Ureter (tissue), 1 donor: Measurements from ENCODE around the gene ATP9A. TPM values are rescaled to one million over a fixed set of nuclear protein-coding genes. Genes with fewer than 3 reads are reported as not detected.
A peak's percentile ranks its signal among the peaks of the same experiment; 100 is the strongest.
"Not testable (repeated sequence)": the region's sequence is repeated elsewhere in the genome, so short reads cannot be mapped to it uniquely, and the experiment has no call there.

ENCODE experiments used
- DNase-seq: peaks from one replicate; pipeline ENCODE4 v3.0.0-alpha.2; 2020; ENCODE audit warnings: low spot score
- total RNA-seq: library from RNA; stranded (reverse); gene quantifications from one replicate; pipeline ENCODE4 v1.2.4, GENCODE V29; 2023
- donor health status: DM: yes; HTN: yes; CAD: no.

Gene ATP9A
- total RNA-seq, 1 donor from 2014 or later: 64.5 TPM

DNA sequence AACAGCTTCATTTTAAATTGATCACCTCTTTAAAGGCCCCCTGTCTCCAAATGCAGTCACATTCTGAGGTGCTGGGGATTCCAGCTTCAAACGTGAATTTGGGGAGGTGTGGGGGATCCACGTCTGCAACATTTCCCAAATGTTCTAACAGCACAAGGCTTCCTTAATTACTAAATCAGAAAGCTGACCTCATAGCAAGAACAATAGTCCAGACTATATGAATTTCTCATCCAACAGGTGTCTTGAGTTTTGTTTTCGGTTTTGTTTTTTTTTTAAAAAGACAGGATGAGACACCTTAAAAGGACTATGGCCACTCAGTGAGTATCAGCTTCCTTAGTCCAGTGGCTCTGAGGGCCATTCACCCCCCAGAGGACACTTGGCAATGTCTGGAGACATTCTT, 11.5 kb downstream of the ATP9A start:
- DNase-seq: no peak

DNA sequence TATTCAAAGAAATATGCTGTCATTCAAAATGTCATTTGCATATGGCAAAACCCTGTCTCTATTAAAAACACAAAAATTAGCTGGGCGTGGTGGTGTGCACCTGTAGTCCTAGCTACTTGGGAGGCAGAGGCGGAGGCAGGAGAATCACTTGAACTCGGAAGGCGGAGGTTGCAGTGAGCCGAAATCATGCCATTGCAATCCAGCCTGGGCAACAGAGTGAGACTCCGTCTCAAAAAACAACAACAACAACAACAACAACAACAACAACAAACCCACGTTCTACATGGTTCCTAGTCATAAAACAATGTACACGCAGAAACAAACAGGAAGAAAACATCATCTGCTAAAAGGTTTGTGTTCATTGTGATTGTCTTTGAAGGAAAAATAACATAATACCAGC, 15.0 kb downstream of the ATP9A start:
- DNase-seq: not testable (repeated sequence)

DNA sequence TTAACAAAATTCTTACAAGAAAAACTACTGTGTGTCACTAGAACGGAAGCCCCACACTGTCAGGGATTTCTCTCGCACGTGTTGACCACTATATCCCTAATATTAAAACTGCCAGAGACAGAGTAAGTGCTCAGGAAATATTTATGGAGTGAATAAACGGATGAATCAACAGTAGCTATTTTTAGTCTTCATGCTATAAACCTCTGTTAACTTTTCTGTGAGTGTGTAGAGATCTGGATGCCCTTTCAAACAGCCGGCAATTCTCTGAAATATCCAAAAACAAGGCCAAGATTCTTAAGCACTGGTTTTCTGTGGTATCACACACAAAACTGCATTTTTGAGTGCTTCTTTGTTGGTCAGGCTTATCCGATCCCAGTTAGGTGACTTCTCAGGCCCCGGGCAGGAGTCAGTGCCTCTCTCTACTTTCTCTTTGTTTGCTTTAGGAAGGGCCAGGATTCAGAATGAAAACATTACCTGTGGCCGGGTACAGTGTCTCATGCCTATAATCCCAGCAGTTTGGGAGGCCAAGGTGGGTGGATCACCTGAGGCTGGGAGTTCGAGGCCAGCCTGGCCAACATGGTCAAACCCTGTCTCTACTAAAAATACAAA, 15.7 kb downstream of the ATP9A start:
- DNase-seq: no peak

DNA sequence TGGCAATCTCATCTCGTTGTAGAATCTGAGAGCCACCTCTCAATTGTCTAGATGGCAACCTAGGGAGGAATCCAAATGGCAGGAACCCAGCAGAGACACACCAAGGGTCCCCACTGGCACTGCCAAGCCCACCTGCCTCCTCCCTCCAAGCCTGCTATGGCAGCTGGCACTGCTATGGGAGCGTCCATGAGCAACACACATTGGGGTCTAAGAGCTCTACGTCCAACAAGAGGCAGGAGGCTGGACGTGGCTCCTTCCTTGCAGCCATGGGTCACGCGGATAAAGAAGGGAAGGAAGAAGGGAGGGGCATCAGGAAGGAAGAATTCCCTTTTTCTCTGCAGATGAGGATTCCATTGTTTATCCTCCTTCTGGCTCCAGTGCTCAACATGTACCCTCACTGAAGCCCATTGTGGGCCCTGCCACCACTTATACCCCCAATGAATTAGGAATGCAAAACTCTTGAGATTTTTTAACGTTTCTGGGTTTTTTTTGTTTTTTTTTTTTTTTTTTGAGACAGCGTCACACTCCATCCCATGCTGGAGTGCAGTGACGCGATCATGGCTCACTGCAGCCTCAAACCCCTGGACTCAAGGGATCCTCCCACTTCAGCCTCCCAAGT, 17.3 kb downstream of the ATP9A start:
- no peak for DNase-seq

DNA sequence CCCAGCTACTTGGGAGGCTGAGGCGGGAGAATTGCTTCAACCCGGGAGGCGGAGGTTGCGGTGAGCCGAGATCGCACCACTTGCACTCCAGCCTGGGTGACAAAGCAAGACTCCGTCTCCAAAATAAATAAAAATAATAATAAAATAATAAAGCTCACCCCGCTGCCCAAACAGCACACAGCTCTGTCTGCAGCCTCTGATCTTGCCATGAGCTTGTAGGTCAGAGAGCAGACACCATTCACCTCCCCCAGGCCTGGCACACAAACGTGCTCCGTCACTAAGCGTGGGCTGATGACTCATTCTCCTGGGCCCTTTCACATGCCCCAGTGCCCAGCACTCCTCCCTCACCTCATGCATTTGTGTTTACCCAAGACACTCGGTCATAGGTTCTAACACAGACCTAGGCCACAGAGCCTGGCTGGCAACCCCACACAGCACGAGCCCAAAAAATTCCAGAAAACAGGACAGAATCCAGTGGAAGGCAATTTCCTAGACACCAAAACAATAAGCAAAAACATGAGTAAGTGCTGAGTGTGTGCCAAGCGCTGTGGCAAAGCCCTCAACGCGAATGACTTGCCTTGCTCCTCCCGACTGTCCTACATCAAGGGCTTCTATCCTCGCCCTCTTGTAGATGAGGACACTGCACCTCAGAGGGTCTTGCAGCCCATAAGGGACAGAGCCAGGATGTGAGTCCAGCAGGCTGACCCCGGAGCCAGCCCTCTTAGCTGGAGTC, 18.0 kb downstream of the ATP9A start:
- peak; percentile 89 for DNase-seq

DNA sequence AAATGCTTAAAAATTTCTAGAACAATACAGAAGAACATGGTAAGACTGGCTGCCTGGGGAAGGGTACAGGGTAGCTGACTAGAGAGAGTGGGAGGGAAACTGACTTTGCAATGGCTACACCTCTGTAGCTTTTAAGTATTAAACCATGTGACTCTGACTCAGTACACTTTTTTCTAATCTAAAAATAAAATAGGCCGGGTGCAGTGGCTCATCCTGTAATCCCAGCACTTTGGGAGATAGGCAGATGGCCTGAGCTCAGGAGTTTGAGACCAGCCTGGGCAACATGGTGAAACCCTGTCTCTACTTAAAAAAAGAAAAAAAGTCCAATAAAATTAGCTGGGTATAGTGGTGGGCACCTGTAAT, 18.5 kb downstream of the ATP9A start:
- no peak for DNase-seq

DNA sequence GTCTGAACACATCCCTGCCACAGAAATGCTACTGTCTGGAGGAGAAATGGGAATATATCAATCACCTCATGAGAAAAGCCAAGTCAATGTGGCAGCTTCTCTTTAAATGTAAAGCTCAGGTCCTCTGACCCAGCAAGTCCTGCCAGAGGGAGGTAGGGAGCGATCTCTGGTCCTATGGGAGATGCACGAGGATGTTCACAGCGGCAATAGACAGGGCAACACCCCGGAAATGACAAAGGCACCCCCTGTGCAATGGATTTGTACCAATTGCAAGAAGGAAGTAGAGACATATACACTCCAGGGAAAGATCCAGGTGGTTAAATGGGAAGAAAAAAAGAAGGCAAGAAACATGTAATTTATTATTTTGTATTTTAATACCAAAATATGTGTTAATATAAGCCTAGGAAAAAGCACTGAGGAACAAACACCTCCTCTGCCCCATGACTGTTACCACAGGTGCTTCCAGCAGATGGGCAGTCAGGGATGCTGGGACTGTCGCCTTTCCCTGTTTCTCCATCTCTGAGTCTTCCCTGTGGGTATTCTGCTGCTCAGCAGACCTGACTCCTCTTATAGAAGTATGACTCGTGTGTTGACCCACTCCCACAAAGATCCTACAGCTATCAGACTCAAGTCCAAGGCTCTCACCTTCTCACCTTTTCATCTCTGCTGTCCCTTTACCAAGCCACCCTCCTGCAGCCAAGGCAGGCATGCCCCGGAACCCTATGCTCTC, 20.8 kb downstream of the ATP9A start:
- no peak for DNase-seq

DNA sequence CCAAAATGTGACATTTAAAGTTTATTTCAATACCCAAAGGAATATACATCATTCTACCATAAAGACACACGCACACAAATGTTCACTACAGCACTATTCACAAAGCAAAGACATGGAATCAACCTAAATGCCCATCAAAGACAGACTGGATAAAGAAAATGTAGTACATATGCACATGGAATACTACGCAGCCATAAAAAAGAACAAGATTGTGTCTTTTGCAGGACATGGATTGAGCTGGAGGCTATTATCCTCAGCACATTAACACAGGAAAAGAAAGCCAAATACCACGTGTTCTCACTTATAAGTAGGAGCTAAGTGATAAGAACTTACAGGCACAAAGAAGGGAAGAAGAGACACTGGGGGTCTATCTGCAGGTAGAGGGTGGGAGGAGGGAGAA, 22.4 kb downstream of the ATP9A start:
- no peak for DNase-seq

DNA sequence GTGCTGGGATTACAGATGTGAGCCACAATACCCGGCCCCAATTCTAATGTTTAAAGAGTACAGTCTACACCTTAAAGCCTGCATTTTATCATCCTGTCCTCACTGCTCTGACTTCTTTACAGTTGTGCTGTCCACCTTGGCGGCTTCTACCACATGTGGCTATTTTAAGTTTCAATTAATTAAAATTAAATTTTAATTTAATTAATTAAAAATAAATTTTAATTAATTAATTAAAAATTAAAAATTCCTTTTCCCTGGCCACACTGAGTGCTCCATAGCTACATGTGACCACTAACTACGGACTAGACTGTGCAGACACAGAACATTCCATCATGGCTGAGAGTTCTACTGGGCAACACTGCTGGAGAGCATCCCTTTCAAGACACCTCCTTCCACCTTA, 27.4 kb downstream of the ATP9A start:
- no peak for DNase-seq

DNA sequence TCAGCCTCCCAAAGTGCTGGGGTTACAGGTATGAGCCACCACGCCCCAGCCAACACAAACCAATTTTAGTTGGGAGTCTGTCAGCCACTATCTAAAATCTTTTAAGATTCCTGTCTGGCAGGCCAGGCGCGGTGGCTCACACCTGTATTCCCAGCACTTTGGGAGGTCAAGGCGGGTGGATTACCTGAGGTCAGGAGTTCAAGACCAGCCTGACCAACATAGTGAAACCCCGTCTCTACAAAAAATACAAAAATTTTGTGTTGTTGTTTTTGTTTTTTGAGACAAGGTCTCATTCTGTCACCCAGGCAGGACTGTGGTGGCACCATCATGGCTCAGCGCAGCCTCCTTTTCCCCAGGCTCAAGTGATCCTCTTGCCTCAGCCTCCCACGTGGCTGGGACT, 27.9 kb downstream of the ATP9A start:
- not testable (repeated sequence) for DNase-seq

DNA sequence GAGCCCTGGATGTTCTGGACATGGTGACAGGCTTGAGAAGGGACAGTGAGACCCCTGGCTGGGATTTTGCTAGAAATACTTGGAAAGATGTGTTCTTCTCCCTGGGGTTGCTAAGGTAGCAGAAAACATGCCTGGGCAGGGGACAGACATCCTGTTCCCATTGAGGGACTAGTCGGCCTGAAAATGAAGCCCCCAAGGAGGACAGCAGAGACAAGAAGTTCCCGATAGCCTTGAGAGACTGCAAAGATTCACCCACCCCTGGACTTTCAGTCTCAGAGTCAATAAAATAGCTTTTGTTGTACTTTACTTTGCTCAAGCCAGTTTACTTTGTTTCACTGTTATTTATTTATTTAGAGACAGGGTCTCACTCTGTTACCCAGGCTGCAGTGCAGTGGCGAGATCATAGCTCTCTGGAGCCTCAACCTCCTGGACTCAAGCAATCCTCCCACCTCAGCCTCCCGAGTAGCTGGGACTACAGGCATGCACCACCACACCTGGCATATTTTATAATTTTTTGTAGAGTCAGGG, 28.4 kb downstream of the ATP9A start:
- DNase-seq: no peak

DNA sequence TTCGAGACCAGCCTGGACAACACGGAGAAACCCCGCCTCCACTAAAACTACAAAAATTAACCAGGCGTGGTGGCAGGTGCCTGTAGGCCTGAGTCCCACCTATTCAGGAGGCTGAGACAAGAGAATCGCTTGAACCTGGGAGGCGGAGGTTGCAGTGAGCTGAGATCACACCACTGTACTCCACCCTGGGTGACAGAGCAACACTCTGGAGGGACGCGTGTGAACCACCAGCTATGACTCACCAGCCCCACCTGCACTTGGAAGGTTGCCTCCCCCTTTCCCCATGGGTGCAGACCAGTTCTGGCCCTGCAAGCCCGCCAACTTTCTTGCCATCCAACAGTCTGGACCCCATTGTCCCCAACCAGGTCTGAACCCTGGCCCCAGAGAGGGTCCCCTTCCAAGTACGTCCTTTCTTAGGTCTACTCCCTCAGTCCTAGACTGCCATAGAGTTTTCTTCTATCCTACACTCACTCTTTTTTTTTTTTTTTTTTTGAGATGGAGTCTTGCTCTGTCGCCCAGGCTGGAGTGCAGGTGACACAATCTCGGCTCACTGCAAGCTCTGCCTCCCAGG, 29.2 kb downstream of the ATP9A start:
- peak; percentile 52 for DNase-seq

DNA sequence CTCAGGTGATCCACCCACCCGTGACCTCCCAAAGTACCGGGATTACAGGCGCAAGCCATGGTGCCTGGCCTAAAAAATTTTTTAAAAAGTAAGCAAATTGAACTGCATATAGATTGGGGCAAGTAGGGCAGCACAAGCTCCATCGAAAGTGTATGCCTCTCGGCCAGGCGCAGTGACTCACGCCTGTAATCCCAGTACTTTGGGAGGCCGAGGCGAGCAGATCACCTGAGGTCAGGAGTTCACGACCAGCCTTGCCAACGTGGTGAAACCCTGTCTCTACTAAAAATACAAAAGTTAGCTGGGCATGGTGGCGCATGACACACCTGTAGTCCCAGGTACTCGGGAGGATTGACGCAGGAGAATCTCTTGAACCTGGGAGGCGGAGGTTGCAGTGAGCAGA, 29.9 kb downstream of the ATP9A start:
- not testable (repeated sequence) for DNase-seq

DNA sequence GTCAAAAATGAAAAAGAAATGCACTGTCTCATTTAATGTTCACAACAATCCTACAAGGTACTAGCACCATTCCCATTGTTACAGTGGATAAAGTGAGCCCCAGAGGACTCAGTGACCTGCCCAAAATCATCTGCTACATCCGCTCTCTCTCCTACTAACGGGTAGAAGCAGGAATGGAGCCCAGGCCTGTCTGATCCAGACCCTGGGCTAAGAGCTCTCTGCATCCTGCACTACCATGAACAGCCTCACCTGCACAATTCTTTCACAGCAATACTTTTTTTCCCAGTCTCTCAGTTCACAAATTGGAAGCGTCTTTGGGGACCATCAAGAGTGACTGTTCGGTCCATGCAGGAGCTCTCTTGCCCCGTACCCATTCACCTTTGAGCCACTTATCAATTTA, 31.2 kb downstream of the ATP9A start:
- no peak for DNase-seq

DNA sequence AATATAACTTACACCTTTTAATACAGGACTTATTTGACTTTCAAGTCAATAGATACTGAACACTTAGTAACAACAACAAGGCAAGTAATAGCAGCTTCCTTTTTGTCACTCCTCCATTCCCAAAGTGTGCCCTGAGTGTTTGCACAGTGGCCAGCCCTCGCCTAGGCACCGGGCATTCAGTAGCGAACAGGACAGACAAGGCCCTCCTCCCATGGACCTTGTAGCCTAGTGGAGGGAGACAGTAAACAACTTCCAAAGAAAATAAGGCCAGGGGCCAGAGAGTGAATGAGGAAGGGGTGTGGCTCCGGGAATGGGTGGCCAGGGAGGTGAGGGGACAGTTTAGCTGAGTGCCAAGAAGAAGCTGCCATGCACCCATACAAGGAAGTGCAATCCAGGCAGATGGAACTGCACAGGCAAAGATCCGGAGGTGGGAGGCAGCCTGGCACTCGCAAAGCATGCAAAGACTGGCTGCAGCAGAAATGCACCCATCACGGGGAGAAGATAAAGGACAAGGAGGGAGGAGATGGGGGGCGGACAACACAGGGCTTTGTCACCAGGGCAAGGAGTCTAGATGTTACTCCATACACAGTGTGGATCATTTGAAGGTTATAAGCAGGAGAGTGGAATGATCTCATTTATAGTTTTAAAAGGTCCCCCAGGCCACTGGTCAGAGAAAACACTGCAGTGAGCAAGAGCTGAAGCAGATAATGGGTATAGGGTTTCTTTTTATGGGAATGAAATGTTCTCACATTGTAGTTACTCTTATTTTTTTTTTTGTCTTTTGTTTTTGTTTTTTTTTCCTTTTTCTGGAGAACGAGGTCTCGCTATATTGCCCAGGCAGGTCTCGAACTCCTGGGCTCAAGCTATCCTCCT, 32.2 kb downstream of the ATP9A start:
- no peak for DNase-seq

DNA sequence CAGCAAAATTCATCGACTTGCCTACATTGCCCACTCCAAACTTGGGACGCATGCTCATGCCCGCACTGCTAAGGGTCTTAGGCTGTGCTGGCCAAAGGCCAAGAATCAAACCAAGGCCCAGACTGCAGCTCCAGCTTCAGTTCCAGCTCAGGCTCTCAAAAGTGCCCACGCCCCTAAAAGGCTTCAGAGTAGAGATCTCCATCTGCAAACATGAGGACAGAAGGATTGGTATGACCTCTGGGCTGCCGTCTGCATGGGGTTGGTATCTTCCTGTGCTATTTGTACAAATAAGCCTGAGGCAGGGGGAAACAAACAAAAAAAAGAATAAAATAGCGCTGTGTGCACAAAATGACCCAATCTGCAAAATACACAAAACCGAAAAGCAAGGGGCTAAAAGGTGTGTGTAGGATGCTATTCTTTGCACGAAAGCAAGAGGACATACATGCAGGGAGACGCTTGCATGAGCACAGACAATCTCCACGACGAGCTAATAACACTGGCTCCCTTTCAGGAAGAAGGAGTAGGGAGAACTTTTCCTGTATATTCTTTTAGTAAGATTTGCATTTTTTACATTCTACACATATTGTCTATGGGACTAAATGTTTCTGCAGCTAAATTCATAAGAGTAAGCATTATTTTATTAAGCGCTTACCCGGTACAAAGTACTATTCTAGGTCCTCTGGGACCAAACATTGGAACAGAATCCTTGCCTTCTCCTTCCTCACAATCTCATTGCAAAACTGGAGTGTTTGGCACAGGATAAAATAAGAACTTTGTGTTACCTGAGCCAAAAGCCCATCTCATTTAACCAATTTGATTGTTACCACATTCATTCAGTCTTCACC, 33.1 kb downstream of the ATP9A start:
- DNase-seq: no peak

DNA sequence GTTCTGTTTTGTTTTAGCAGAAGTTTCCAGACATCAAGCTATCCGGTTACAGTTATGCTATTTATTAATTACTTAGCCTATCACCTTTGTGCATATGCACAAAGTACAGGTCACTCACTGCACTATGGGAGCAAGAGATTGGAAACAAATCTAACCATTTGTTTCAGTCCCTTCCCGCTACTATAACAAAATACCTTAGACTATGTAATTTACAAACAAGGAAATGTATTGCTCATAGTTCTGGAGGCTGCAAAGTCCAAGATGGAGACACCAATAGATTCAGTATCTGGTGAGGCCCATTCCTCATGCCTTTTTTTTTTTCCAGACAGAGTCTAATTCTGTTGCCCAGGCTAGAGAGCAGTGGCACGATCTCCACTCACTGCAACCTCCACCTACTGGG, 35.1 kb downstream of the ATP9A start:
- no peak for DNase-seq

DNA sequence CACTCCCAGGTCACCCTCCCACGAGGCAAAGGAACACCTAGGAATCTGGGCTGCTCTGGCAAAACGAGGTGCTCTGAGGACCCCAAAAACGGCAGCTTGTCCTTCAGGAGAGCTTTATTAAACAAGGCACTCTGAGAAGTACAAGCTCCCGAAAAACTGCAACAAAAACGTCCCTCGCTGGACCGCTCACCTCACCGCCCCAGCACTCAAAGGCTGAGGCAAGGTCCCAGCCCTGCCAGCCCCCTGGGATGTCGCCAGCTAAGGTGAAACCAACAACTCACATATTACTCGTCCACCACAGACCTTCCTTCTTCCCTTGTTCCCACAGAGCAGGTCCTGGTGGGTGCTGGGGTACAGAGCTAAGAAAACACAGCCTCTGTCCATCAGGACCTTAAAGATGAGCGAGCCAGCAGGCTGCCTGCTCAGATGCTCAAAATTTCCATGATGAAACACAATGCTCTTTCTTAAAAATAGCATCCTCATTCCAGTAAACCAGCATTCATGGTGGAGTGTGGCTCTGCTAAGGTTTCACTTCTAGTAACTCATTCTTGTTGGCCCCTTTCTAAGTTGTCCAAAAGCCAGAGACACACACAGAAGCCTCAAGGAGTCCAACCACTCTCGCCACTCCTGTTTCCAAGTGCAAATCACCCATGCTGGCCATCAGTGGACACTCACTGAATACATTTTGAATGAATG, 35.9 kb downstream of the ATP9A start:
- DNase-seq: no peak

DNA sequence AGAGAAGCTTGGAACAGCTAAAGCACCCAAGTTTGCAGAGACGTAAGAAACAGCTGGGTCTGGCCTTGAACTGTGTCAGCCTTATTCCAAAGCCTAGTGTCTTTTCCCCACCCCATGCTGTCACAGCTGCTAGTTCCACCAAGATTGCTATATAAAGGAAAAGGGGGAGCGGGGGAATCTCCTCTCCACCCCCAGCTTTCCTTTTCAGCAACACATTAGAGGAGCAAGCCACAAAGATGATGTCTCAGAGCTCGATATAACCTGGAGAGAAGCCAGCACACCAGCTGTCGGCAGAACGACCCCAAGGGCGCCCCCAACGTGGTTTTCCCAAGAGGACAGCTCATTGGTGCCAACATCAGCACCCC, 36.5 kb downstream of the ATP9A start:
- DNase-seq: no peak

DNA sequence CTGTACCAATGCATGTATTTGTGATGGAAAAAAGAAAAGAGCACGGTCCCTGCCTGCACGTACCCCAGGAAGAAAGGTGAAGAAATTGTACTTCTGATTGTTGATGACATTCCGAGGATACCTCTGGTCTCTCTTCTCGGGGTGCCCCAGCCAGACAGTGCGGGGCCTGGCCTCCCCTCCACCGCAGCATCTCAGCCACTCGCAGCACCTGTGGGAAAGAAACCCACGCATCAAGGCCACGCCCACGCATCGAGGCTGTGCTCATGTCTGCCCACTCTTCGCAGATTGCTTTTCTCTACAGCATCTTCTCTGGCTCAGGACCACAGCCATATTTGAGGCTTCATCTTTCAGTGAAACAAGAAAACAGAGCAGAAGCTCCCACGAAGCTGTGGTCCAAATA, 38.4 kb downstream of the ATP9A start:
- DNase-seq: no peak
